Measurements from ENCODE around the gene TNFAIP8.
A peak's percentile ranks its signal among the peaks of the same experiment; 100 is the strongest.
"Not testable (repeated sequence)": the region's sequence is repeated elsewhere in the genome, so short reads cannot be mapped to it uniquely, and the experiment has no call there.

TNFAIP8 gene

DNA sequence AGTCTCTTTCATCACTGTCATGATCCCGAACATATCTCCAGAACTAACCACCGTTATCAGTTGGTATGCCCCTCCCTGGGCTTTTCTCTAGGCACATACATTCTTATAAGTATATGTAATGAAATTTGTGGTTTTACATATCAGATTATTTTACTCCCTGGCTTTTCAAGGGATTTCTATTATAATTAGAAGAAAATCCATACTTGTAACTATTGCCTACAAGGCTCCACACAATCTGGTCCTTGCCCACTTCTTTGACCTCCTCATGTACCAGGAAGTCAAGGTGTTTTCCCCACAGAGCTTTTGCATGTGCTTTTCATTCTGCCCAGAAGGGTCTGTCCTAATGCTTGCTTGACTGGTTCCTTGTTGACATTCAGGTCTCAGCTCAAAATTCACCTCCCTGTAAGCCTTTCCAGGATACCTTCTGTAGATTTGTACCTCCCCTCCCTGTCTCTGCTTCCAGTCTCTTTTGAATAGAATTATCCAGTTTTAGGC lies 62.8 kb downstream of the TNFAIP8 start:
- no peak for DNase-seq (ENCODE audit: low read depth in 2 of 2)

- DNase-seq (ENCODE audit: low read depth in 2 of 2), result no peak
Measured at GRCh38 chr5:119420169-119420568, 64.3 kb downstream of the TNFAIP8 start.

DNA sequence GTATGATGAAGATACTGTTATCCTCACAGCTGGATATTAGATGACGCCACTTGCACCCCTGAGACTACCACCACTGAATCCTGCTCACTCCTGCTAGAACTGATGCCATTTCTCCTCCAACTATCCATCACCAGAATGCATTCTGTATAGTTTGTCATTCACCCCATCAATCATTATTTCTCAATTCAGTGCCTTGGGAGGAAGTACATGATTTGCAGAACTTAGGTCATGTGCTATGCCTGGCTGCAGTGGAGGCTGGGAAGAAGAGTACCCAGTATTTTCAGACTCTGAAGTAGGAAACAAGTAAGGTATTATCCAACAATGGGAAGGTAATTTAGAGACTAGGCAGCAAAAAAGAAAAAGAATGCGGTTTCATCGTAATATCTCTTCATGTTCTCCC lies 70.2 kb downstream of the TNFAIP8 start:
- DNase-seq (ENCODE audit: low read depth in 2 of 2), result no peak

- no peak for DNase-seq (ENCODE audit: low read depth in 2 of 2)
Measured at GRCh38 chr5:119427060-119427459, 71.2 kb downstream of the TNFAIP8 start.

DNA sequence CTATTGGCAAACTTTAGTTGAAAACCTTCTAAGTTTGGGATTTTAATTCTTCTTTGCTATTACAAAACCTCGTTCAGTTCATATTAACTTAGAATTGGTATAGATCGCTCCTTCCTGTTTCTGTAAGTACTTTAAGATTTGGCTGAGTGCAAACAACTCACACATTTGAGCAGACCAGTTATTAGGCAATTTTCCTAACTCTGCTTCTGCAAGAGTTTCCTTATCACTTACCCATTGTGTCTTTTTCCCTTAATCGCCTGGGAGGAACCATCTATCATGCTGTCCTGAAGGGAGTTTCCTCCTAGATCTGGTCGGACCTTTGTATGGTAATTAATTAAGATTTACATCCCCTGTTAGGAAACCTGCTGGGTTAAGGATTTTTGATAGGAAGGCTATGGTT lies 71.8 kb downstream of the TNFAIP8 start:
- not testable (repeated sequence) for DNase-seq (ENCODE audit: low read depth in 2 of 2)

DNA sequence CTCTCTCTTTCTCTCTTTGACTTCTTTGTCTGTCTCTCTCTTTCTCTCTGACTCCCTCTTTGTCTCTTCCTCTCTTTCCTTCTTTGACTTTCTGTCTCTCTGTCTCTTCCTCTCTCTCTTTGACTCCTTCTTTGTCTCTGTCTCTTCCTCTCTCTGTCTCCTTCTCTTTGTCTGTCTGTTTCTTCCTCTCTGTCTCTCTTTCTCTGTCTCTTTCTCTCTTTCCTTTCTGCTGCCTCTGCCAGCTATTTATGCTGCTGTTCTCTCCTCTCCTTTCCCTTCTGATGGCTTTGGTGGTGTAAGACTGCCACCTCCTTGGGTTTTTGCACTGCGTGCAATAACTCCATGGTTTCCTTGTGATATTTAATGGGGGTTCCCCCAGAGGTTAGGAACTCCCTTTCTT lies 72.3 kb downstream of the TNFAIP8 start:
- not testable (repeated sequence) for DNase-seq (ENCODE audit: low read depth in 2 of 2)

- DNase-seq (ENCODE audit: low read depth in 2 of 2), result not testable (repeated sequence)
Measured at GRCh38 chr5:119428574-119428973, 72.8 kb downstream of the TNFAIP8 start.

DNA sequence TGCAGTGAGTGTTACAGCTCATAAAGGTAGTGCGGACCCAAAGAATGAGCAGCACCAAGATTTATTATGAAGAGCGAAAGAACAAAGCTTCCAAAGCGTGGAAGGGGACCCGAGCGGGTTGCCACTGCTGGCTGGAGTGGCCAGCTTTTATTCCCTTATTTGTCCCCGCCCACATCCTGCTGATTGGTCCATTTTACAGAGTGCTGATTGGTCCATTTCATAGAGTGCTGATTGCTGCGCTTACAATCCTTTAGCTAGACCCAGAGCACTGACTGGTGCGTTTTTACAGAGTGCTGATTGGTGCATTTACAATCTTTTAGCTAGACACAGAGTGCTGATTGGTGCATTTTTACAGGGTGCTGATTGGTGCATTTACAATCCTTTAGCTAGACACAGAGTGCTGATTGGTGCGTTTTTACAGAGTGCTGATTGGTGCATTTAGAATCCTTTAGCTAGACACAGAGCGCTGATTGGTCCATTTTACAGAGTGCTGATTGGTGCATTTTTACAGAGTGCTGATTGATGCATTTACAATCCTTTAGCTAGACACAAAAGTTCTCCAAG lies 76.9 kb downstream of the TNFAIP8 start:
- not testable (repeated sequence) for DNase-seq (ENCODE audit: low read depth in 2 of 2)

GRCh38 chr5:119435436-119436132 lies 79.8 kb downstream of the TNFAIP8 start:
- DNase-seq (ENCODE audit: low read depth in 2 of 2), result peak; percentile 41 to 51

DNA sequence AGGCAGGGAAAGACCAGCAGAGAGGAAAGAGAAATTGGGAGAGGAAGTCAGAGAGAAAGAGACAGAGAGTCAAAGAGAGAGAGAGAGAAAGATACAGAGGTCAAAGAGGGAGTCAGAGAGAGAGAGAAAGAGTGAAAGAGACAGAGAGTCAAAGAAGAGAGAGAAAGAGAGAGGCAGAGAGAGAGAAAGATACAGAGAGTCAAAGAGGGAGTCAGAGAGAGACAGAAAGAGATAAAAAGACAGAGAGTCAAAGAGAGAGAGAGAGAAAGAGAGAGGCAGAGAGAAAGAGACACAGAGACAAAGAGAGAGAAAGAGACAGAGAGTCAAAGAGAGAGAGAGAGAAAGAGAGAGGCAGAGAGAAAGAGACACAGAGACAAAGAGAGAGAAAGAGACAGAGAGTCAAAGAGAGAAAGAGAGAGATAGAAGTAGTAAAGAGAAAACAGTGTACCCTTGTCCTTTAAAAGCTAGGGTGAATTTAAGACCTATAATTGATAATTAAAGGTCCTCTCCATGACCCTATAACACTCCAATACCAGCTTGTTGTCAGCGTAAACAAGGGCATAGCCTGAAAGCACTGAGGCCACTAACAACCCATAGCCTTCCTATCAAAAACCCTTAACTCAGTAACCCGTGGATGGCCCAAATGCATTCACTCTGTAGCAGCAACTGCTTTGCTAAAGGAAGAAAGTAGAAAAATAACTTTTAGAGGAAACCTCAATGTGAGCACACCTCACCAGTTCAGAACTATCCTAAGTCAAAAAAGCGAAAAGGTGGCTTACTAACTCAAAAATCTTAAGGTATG lies 82.2 kb downstream of the TNFAIP8 start:
- not testable (repeated sequence) for DNase-seq (ENCODE audit: low read depth in 2 of 2)

DNA sequence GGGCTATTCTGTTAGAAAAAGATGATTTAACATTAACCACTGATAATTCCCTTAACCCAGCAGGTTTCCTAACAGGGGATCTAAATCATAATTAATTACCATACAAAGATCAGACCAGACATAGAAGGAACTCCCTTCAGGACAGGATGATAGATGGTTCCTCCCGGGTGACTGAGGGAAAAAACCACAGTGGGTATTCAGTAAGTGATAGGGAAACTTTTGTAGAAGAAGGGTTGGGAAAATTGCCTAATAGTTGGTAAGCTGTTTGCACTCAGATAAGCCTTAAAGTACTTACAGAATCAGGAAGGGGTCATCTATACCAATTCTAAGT lies 82.7 kb downstream of the TNFAIP8 start:
- not testable (repeated sequence) for DNase-seq (ENCODE audit: low read depth in 2 of 2)

DNA sequence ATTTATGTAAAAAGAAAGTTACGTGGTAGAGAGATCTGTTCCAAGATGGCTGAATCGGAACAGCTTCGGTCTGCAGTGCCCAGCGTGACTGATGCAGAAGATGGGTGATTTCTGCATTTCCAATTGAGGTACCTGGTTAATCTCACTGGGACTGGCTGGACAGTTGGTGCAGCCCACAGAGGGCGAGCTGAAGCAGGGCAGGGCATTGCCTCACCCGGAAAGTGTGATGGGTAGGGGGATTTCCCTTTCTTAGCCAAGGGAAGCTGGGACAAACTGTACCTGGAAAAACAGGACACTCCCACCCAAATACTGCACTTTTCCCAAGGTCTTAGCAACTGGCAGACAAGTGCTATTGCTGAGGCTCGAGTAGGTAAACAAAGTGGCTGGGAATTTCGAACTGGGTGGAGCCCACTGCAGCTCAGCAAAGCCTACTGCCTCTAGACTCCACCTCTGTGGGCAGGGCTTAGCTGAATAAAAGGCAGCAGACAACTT lies 83.4 kb downstream of the TNFAIP8 start:
- no peak for DNase-seq (ENCODE audit: low read depth in 2 of 2)

DNA sequence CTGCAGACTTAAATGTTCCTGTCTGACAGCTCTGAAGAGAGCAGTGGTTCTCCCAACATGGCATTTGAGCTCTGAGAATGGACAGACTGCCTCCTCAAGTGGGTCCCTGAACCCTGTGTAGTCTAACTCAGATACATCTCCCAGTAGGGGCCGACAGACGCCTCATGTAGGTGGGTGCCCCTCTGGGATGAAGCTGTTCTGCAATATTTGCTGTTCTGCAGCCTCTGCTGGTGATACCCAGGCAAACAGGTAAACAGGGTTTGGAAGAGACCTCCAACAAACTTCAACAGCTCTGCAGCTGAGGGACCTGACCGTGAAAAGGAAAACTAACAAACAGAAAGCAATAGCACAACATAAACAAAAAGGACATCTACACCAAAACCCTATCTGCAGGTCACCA lies 83.8 kb downstream of the TNFAIP8 start:
- not testable (repeated sequence) for DNase-seq (ENCODE audit: low read depth in 2 of 2)

DNA sequence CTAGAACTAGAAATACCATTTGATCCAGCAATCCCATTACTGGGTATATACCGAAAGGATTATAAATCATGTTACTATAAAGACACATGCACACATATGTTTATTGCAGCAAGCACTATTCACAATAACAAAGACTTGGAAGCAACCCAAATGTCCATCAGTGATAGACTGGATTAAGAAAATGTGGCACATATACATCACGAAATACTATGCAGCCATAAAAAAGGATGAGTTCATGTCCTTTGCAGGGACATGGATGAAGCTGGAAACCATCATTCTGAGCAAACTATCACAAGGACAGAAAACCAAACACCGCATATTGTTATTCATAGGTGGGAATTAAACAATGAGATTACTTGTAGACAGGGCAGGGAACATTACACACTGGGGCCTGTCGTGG lies 88.8 kb downstream of the TNFAIP8 start:
- not testable (repeated sequence) for DNase-seq (ENCODE audit: low read depth in 2 of 2)

- no peak for DNase-seq (ENCODE audit: low read depth in 2 of 2)
Measured at GRCh38 chr5:119445544-119445943, 89.7 kb downstream of the TNFAIP8 start.
